NCI-H226 (cell line): ENCODE results near the gene PSMD2.
A peak's percentile ranks its signal among the peaks of the same experiment; 100 is the strongest.
"Not testable (repeated sequence)": the region's sequence is repeated elsewhere in the genome, so short reads cannot be mapped to it uniquely, and the experiment has no call there.

ENCODE experiments used
- DNase-seq: peaks from one replicate; pipeline ENCODE4 v3.0.0-alpha.2; 2015

Gene PSMD2

DNA sequence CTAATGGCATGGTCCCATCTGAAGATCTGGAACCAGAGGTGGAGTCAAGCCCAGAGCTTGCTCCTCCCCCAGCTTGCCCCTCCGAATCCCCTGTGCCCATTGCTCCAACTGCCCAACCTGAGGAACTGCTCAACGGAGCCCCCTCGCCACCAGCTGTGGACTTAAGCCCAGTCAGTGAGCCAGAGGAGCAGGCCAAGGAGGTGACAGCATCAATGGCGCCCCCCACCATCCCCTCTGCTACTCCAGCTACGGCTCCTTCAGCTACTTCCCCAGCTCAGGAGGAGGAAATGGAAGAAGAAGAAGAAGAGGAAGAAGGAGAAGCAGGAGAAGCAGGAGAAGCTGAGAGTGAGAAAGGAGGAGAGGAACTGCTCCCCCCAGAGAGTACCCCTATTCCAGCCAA lies 22.6 kb downstream of the PSMD2 start:
- no peak for DNase-seq

DNA sequence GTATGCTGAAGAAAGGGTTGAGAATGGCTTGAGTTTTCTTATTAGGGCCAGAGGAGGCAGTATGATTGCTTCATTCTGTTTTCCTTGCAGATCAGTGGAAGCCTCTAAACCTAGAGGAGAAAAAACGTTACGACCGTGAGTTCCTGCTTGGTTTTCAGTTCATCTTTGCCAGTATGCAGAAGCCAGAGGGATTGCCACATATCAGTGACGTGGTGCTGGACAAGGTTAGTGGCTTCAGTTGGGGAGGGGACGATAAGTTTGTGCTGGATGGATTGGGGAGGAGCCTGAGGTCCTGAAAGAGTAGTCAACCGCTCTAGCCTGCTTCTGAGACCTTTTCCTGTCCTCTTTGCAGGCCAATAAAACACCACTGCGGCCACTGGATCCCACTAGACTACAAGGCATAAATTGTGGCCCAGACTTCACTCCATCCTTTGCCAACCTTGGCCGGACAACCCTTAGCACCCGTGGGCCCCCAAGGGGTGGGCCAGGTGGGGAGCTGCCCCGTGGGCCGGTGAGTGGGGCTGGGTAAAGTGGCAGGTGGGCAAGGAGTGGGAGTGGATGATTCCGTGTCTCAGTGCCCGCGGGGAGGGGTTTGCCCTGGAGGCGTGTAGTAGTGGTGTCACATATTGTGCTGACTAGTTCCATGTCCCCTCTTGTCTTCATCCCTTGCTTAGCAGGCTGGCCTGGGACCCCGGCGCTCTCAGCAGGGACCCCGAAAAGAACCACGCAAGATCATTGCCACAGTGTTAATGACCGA lies 23.9 kb downstream of the PSMD2 start:
- no peak for DNase-seq

DNA sequence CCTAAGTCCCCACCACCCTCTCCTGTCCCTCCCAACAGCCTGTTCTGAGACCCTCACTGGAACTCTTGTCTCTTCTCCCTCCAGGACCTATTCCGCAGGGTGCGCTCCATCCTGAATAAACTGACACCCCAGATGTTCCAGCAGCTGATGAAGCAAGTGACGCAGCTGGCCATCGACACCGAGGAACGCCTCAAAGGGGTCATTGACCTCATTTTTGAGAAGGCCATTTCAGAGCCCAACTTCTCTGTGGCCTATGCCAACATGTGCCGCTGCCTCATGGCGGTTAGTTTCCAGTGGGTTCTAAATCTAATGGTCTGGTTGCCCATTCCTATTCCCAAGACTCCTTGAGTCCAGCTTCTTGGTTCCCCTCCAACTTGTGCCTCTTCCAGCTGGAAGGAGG lies 24.7 kb downstream of the PSMD2 start:
- DNase-seq, result no peak

DNA sequence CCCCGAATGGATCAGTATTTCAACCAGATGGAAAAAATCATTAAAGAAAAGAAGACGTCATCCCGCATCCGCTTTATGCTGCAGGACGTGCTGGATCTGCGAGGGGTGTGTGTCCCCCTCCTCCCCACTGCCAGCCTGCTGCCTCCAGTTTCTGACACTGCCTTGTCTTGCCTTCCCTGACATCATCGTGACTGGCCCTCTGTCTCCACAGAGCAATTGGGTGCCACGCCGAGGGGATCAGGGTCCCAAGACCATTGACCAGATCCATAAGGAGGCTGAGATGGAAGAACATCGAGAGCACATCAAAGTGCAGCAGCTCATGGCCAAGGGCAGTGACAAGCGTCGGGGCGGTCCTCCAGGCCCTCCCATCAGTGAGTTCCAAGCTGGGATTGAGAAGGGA lies 26.2 kb downstream of the PSMD2 start:
- DNase-seq, result no peak

DNA sequence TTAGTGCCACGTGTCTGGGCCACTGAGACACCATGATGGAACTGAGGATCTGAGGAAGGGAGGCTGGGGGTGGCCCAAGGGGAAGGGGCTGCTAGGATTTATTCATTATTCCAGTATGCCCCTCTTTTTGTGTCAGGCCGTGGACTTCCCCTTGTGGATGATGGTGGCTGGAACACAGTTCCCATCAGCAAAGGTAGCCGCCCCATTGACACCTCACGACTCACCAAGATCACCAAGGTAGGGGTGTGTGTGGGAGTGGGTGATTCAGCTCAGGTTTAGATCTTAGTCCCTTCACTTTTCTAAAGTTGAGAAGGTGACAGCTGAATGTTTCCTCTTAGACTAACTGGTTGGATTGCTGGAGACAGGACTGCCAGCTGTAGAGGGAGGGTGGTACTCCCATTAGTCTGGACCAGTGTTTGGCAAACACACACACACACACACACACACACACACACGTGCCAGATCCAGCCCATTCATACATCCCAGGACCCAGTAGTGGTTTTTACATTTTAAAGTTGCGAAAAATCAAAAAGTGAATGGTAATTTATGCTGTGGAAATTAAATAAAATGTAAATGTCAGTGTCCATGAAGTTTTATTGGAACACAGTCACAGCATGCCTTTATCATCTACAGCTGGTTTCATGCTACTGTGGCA lies 26.8 kb downstream of the PSMD2 start:
- no peak for DNase-seq

DNA sequence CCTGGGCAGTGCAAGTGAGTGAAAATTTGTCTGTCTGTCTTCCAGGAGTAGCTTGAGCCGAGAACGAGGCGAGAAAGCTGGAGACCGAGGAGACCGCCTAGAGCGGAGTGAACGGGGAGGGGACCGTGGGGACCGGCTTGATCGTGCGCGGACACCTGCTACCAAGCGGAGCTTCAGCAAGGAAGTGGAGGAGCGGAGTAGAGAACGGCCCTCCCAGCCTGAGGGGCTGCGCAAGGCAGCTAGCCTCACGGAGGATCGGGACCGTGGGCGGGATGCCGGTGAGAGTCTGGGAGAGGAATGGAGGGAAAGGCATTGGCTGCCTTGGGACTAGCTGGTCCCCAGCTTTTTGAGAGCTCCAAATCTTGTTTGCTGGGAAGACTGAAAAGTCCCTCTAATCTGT lies 28.1 kb downstream of the PSMD2 start:
- DNase-seq, result no peak

DNA sequence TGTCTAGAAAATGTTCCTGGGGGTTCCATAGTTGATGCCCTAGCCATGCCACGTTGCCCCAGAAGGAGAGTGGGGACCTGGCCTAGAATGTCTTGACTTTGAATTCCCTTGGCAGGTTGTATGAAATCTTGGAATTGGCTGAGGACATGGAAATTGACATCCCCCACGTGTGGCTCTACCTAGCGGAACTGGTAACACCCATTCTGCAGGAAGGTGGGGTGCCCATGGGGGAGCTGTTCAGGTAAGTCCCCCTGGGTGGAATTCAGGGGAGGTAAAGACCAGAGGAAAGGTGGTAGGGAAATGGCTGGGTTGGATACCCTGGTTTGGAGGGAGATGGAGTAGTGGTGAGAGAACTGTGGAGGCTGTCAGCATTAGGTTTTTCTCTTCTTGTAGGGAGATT lies 29.5 kb downstream of the PSMD2 start:
- DNase-seq, result no peak

DNA sequence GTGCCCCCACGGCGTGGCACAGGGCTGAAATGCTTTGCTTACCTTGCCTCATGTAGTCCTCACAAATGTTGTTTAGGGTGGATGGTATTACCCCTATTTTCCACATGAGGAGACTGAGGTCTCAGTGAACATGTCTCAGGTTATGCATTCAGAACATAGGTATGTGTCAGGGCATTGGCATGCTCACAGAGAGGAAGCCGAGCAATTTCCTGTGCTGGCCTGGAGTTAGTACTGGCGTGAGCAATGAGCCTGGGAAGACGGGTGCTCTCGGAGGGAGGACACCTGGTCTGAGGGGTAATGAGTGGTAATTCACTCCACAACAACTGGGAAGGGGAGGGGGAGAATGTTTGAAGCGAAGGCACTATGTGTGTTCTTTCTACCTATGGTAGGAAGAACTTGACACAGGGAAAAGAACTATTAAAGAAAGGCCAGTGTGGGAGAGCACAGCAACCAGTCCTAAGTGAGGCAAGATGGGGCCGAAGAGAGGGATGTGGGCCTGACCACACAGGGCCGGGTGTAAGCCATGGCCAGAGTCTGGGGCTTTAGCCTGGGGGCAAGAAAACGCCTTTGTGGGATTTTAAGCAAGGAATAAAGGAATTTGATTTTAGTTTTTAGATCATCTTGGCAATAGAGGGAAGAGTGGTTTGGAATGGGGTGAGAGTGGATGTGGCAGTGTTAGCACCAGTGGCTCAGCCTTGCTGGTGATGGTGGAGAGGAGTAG lies 33.5 kb downstream of the PSMD2 start:
- DNase-seq, result peak; percentile 94

DNA sequence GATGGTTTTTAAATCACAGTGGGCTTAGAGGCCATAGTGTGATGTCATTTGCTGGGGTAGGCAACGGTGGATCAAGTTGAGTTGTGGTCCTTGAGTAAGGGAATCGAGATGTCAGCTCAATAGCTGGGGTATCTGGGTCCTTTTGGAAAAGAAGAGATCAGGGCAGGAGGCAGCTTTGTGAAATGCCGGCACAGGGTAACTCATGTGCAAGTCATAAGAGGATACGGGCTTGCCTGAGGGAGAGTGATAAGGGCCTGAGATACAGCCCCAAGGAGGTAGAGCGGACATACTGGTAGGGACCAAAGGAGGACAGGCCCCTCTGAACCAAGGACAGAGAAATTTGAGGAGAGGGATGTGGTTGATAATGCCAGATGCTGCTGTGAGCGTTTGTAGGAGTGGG lies 34.1 kb downstream of the PSMD2 start:
- DNase-seq, result no peak

DNA sequence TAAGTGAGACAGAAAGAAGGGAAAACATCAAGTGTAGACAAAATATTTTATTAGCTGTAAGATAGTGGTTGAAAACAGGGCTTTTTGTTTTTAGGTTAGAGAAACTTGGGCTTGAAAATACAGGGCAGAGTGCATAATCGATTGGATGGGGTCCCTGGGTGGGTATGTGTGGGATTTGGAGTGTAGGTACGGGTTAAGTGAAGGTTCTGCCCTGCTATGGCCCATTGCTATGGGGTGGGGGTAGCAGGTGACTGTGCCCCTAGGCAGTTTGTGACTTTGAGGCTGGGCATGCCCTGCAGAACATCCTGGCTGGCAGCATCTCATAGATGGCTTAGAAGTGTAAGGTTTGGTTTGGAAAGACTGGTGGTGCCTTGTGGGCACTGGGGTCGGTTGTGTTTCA lies 34.7 kb downstream of the PSMD2 start:
- DNase-seq, result no peak

DNA sequence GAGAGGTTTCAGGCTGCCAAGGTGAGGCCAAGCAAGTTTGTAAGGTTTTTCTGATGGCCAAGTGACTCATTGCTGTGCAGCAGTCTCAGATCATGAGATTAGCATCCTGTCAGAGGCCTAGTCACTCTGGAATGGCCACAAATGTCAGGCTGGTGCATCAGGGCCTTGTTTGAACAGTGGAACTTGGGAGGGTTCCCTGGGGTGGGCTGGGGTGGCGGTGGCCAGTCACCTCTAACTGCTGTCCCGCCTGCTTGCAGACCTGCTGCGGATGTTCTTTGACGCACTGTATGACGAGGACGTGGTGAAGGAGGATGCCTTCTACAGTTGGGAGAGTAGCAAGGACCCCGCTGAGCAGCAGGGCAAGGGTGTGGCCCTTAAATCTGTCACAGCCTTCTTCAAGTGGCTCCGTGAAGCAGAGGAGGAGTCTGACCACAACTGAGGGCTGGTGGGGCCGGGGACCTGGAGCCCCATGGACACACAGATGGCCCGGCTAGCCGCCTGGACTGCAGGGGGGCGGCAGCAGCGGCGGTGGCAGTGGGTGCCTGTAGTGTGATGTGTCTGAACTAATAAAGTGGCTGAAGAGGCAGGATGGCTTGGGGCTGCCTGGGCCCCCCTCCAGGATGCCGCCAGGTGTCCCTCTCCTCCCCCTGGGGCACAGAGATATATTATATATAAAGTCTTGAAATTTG lies 35.6 kb downstream of the PSMD2 start:
- DNase-seq, result peak; percentile 26

DNA sequence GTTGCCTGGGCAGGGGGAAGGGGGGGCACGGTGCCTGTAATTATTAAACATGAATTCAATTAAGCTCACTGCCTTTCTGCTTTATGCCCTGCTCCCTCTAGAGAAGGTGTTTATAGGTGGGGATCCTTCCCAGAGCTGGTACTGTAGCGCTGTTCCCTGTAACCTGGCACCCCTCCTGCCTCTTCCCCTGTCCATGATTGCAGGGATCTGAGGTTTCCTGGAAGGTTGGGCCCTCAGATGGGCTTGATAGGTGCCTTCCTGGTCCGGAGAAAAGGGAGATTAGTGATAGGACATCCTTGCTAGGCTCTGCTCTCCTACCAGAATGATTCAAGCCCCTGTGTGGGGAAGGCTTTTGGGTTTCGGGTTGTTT lies 36.2 kb downstream of the PSMD2 start:
- DNase-seq, result peak; percentile 20

DNA sequence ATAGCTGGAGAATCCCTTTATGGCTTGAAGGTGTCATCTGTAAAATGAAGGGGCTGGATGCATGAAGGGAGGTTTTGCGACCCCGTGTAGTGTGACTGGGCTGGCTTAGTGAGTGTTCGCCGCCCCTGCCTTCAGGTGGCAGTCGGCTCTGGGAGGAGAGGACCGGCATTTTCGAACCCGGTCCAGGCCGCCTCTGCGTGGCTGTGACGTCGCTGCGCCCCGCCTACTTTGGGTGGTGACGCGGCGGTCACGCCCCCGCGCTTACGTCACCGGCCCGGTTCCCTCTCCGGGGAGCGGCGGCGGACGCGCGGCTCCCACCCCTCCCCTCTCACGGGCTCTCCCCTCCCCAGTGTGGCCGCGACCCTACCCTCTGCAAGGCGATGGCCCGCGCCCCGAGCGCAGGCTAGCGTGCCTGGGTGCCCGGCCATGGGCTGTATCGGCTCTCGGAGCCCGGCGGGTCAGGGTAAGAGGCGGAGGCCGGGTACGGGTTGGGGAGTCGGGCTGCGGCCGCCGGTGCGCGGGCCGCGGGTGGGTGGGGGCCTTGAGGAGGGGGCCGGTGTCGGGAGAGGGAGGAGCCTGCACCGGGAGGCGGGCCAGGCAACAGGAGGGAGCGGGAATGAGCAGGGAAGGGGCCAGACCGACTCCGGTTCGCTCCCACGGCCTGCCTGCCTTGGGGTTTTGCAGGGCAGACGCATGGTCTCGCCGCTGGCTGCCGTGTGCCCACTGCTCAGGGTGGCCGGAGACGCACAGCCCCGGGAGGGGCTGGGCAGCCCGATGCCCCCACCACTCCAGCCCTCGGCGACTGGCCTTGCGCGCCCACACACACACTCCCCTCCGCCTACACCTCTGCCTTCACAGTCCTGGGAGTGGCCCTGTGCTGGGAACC lies 36.9 kb downstream of the PSMD2 start:
- peak; percentile 70 for DNase-seq

DNA sequence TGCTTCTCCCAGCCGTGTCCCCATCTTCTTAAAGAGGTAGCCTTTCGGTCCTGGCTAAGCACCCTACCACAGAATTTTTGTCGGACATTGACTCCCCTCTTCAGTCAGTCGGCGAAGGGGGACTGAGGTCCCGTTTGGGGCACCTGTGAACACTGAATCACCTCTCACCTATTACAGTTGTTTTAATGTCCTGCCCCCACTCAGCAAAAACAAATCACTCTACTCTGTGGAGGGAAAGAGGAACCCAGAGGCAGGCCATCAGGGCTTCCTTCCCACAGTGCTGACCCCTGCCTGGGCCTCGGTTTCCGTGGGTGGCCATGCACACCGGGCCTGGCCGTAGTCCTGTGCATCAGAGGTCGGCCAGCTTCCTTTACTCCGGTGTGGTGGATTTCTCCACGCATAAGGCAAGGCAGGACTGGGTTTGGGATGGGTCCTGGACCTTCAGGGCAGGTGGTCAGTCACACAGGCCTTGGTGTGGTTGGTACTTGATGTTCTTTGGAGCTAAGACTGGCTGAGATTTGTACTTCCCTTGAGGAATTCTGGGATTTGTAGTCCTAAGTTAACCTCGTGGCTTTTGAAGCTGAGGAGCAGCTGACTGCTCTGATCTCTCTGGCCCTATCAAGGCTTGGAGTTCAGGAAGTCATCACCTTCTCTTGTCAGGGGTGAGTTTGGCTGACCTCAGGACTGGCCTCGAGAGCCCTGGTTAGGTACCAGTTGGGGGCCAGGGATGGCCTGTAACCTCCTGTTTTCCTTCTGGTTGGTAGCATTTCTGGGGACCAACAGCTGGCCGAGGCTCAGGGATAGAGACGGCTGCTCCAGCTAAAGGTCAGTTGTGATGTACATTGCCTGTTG lies 37.7 kb downstream of the PSMD2 start:
- DNase-seq, result no peak

DNA sequence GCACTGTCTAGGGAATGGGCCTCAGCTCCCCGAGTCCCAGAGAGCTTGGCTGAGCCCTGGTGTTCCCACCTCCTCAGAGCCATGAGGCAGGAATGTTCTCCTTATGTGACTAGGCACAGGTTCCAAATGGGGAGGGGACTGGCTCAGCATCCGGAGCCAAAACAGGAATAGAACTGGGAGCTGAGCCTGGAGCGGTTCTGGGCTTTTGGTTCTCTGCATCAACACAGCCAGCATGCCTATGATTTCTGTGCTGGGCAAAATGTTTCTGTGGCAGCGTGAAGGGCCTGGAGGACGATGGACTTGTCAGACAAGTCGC lies 38.3 kb downstream of the PSMD2 start, which contains the start of gene FAM131A:
FAM131A (plus strand) TSS at position 202 of the 316 bp plus-strand sequence; CDS start at position 233, 31 bp downstream.
- no peak for DNase-seq

DNA sequence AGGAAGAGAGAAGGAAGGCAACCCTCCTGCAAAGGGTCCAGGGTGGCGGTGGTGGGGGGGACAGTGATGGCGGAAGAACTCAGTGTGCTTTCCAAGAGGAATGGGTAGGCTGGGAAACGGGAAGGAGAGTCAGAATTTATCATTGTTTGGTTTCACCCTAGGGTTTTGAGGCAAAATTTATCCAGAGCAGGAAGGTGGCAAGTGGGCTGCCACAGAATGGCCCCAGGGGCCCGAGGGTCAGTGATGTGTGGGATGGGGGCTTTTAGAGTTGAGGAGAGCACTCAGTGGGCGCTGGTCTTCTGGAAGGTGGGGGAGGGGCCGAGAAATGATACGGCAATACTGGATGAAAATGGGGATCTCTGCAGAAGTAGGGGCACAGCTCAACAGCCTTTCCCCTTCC lies 38.9 kb downstream of the PSMD2 start:
- DNase-seq, result no peak

DNA sequence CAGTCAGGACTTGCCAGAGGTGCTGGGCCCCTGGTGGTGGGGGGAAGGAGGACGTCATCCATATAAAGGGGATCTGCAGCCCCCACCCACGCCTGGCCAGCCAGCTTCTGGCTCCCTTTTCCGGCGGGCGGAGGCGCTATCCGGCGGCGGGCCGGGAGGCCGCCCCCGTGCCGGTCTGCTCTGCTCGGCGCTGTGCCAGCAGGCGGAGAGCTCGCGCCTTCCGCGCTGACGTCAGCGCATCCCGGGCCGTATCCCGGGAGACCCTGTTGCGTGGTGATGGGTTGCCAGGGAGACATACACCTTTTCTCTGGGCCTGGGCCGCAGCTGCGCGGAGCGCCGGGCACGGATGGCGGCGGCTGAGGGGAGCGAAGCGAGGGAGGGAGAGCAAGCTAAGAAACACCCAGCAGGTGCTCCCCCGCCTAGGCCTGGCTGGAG lies 39.5 kb downstream of the PSMD2 start:
- DNase-seq, result no peak

DNA sequence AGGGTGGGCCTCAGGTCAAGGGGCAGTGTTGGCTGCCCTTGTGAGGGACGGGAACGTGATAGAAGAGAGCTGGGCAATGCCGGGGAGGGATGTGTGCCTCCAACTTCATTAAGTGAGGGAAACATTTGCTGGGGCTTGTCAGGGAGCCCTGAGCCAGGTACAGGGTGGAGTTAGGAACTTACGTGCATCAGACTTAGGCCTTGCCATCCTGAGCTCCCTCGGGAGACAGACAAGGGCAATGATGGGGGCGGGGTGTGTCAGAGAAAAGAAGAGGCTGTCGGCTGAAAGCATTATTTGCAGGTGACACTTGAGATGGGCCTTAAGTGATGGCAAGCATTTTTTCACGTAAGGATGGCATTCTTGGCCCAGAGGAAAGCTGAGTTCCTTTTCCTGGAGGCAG lies 40.0 kb downstream of the PSMD2 start:
- DNase-seq, result no peak

DNA sequence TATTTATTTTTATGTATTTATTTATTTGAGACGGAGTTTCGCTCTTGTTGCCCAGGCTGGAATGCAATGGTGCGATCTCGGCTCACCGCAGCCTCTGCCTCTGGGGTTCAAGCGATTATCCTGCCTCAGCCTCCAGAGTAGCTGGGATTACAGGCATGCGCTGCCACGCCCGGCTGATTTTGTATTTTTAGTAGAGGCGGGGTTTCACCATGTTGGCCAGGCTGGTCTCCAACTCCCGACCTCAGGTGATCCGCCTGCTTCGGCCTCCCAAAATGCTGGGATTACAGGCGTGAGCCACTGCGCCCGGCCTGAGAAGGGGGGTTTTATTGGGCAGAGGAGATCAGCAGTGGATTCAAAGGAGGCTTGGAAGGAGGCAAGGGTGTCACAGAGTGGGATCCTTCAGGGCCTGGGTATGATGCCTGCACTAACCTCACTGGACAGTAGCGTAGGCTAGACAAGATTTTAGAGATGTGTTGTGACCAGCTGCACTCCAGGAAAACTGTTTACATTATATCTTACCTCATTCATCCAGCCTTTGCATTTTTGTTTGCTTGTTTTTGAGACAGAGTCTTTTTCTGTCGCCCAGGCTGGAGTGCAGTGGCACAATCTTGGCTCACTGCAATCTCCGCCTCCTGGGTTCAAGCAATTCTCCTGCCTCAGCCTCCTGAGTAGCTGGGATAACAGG lies 40.6 kb downstream of the PSMD2 start:
- DNase-seq, result not testable (repeated sequence)

DNA sequence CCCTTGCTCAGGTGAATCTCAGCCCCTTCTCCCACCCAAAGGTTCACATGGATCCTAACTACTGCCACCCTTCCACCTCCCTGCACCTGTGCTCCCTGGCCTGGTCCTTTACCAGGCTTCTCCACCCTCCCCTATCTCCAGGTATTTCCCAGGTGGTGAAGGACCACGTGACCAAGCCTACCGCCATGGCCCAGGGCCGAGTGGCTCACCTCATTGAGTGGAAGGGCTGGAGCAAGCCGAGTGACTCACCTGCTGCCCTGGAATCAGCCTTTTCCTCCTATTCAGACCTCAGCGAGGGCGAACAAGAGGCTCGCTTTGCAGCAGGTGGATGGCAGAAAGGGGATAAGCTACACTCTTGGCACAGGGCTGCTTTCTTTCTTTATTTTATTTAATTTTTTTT lies 42.9 kb downstream of the PSMD2 start:
- DNase-seq, result no peak
